NCI-H345 treated with DMSO at 0.1 percent for 48 hours (cell line): ENCODE measurements around the gene FLNB.

Experiments
- DNase-seq: peaks from one replicate; lab custom pipeline; 2025; ENCODE audit not compliant: unreplicated experiment; lab: John Stamatoyannopoulos, UW

The FLNB gene

DNA sequence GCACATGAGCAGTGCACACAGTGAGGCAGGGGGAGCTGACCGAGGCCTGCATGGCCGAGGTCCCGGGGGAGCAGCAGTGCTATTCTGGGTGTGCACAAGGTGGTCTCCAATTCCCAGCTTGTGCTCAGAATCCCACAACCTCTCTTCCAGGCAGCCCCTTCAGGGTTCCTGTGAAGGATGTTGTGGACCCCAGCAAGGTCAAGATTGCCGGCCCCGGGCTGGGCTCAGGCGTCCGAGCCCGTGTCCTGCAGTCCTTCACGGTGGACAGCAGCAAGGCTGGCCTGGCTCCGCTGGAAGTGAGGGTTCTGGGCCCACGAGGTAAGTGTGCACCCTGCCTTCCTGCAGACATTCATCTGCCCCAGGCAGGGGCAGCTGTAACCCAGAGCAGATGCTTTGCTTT is 122.4 kb downstream of the FLNB start:
- no peak for DNase-seq

DNA sequence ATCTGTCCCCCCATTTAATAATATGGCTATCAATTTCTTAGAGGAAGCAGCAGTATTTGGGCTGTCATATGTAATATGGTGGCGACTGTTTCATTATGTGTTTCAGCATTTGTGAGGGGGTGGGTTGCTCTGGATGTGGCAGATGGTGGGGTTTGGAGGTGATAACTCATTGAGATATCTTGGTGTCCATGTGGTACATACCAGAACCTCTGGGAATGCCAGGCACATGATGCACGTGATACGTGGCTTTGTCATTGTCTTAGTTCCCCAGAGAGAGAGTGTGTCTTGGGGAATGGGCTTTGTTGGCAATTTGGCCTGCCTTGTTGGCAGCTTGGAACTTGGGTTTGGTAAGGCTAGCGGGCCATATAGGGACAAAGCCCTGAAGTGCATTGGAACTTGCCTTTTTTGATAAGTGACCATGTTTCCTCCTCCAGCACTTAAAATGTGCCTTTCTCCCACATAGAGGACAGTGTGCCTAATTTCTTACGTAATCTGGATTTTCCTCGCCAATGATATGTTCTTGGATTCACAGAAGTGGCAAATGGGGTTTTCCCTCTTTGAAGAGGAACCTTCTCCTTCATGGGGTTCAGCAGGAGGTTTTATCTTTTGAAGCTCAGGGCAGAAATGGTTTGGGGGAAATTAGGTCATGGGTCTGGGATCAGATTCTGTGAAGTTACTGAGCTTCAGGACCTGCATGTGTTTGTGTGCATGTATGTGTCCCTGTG is 123.0 kb downstream of the FLNB start:
- no peak for DNase-seq

GRCh38 chr3:58132850-58133249 is 124.6 kb downstream of the FLNB start:
- DNase-seq, result no peak

DNA sequence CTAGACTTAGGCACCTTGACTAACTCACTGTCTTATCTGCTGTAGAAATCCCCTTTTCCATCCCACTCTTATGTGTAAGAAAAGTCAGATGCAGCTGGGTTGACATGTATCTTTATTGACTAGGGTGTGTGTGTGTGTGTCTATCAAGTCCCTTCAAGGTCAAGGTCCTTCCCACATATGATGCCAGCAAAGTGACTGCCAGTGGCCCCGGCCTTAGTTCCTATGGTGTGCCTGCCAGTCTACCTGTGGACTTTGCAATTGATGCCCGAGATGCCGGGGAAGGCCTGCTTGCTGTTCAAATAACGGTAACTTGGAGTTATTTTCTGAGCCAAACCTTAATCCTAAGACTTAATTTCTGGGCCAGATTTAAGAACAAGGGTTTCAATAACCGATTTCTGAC is 126.2 kb downstream of the FLNB start:
- DNase-seq, result no peak

- no peak for DNase-seq
Measured at GRCh38 chr3:58135712-58136543, 127.7 kb downstream of the FLNB start.

DNA sequence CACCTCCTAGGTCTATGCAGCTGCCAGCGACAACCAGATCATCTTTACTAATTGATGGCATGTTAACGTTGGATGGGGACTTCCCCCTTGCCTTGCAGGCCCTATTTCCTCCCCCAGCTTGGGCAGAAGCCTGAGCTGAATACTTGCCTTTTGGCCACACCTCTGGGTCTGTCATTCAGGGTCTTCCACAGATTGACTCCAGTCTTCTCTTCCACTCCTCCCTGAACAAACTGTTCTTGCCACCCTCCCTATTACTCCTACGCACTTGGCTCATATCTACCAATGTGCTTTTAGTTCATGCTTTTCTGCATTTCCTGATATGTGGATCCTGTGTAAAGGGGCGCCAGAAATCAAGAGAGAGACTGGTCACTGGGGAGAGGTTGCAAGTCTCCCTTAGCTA is 129.1 kb downstream of the FLNB start:
- no peak for DNase-seq

- no peak for DNase-seq
Measured at GRCh38 chr3:58141766-58142345, 133.6 kb downstream of the FLNB start.

- no peak for DNase-seq
Measured at GRCh38 chr3:58143417-58144055, 135.3 kb downstream of the FLNB start.

DNA sequence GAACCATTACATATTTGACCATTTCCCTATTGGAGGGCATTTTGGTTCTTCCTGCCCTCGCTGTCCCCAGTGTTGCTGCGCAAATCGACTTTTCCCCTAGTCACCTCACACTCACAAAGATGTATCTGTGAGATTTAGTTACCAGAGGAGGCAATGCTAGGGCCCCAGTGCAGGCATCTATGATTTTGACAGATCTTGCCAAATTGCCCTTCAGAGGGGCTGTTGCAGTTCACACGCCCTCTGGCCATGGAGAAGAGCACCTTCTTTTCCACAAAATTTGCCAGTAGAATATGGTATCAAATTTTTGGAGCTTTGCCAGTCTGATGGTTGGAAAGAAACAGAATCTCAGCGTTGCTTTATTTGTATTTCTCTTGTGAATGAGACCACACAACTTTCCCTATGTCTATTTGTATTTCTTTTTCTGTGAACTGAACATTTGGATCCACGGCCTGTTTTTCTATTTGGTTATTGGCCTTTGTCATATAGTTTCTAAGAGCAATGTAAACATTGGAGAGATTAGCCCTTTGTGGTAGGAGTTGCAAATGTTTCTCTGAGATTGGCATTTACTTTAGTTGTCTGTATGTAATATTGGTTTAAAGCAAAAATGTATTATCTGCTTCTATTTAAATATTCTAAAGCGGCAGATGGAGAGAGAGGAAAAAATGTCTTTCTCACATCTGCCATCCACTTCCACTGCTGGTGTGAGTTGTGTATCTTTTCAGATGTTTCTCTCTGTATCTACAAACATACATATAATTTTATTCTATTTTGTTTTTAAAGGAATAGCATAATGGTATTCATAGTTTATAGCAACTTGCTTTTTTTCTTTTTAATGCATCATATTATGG is 136.5 kb downstream of the FLNB start:
- peak; percentile 69 for DNase-seq

- DNase-seq, result no peak
Measured at GRCh38 chr3:58148049-58148448, 139.8 kb downstream of the FLNB start.

GRCh38 chr3:58150130-58150809 is 142.0 kb downstream of the FLNB start:
- DNase-seq, result no peak

- DNase-seq, result no peak
Measured at GRCh38 chr3:58150810-58151199, 142.6 kb downstream of the FLNB start.

DNA sequence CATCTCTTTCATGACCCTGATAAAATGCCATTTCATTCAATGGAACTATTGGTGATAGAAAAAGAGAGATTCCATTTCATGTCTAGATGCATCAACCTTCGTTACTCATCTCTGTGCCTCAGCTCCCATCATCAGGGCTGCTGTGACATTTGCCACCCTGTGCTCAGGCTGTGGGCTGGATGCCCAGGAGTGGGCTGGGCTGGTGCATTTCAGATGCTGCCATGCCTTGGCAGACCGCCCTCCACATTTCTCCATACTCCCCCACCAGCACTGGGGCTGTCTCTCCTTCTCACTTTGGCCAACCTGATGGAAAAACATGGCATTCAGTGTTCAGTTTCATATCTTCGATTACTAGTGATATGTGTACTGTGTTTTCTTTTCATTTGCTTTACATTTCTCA is 143.4 kb downstream of the FLNB start:
- no peak for DNase-seq

DNA sequence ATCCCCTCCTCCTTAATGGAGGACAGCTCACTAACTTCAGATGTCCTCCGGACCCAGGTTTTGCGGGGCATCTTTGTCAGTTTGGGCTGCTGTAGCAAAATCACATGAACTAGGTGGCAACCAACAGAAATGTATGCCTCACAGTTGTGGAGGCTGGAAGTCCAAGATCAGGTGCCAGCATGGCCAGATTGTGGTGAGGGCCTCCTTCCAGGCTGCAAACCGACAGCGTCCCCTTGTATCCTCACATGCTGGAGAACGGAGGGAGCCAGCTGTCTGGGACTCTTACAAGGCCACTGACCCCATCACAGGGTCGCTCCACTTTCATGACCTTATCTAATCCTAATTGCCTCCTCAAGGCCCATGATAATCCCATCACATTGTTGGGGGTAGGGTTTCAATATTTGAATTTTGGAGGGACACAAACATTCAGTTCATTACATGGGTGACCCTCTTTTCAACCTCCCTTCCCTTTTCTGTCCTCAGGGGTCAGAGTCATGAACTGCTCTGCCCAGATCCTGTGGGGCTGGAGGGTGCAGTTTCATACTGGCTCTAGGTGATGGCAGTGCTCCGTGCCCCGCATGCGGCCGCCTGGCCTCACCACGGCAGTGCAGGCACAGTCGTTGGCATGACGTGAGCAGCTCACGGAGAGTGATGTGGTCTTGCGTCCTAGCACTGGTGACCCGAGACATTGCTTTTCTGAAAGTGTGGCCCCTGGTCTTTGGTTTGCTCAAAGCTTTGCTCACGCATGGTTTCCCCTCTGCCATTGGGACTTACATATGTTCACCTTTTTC is 144.2 kb downstream of the FLNB start:
- no peak for DNase-seq

GRCh38 chr3:58153371-58153770 is 145.1 kb downstream of the FLNB start:
- no peak for DNase-seq

DNA sequence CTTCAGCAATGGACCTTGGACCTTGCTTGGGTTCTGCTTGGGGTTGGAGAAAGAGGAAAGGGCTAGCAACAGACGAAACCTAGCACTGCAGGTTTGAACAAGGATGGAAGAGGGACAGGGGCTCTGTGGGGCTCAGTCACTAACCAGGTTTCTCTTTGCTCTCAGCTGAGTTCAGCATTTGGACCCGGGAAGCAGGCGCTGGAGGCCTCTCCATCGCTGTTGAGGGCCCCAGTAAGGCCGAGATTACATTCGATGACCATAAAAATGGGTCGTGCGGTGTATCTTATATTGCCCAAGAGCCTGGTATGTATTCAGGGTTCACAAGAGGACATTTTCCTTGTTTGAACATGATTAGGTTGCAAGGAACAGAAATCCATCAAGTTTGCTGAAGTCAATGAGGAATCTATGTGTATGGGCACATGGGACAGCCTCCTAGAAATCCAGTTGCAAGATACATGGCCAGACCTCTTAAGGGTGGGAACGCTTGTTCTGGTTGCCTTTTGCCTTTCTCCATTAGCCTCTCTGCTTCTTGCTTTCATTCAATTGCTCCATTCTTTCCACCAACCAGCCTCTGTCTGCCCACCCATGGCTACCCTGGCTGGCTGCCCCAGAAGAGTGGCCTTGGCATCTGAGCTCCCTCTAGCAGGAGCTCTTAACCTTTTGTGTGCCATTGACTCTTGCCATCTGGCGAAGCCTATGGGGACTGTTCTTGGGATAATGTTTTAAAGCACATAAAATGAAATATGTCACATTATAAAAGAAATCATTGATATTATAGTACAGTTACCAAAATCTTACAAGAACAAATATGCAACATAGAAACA is 146.6 kb downstream of the FLNB start:
- DNase-seq, result no peak

GRCh38 chr3:58155838-58156237 is 147.6 kb downstream of the FLNB start:
- DNase-seq, result no peak

- DNase-seq, result no peak
Measured at GRCh38 chr3:58157700-58158099, 149.5 kb downstream of the FLNB start.
